Amniotic epithelial cell (primary cell): Measurements from ENCODE around the gene RAF1.

Experiments
- DNase-seq: peaks from one replicate; pipeline ENCODE4 v3.0.0-alpha.2; 2010; ENCODE audit warnings: low read depth

The RAF1 gene

GRCh38 chr3:12591456-12591855 is 72.5 kb downstream of the RAF1 start:
- no peak for DNase-seq

DNA sequence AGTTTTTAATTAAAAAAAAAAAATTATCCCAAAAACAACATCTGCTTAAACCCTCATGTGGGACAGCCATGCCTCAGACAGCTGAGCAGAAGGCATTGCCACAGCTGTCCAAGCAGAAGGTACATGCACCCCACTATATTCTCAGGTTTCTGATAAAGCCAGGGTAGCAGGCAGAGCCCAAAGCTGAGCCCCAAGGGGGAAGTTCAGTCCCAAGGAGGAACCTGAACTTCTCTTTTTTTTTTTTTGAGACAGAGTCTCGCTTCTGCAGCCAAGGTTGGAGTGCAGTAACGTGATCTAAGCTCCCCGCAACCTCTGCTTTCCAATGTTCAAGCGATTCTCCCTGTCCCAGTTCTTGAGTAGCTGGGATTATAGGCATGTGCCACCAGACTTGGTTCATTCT is 73.8 kb downstream of the RAF1 start:
- DNase-seq, result no peak

DNA sequence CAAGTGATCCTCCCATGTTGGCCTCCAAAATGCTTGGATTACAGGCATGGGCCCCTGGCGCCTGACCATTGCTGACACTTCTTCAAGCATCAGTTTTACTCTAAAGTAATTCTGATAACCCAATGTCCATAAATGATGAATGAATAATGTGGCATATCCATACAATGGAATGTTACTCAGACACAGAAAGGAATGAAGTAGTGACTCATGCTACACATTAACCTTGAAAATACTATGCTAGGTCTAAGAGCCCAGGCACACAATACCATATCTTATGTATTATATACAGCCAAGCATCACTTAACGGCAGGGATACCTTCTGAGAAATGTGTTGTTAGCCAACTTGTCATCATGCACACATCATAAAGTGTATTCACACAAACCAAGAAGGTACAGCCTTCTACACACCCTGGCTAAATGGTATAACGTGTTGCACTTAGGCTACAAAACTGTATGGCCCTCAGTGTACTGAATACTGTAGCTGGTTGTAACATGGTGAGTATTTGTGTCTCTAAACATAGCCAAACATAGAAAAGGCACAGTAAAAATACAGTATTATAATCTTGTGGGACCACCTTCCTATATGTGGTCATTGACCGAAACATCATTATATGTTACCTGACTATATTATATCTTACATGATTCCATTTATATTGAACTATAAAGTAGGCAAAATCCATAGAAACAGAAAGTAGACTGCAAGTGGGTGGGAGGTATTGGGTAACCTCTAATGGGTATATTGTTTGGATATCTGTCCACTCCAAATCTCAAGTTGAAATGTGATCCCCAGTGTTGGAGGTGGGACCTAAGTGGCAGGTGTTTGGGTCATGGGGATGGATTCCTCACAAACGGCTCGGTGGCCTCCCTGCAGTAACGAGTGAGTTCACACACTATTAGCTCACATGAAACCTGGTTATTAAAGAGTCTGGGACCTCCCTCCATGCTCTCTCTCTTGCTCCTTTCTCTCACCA is 75.6 kb downstream of the RAF1 start:
- DNase-seq, result peak; percentile 27

GRCh38 chr3:12586403-12586802 is 77.5 kb downstream of the RAF1 start:
- no peak for DNase-seq

DNA sequence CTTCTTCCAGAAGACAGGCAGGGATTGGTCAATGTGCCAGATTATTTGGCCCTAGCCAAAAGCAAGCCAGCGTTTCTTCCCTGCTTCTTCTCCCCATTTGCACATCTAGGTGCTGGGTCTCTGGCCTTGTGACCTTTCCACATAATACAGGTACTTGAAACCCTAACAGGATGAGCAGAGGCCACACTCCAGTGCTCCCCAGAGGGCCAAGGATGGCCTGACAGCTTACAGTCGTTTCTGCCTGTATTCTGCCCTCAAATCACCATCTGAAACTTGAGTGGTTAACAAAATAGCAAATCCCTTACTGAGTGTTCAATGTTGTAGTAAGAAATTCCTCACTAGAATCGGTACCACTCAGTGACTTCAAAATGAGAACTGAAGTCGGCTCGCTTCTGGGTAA is 77.9 kb downstream of the RAF1 start:
- no peak for DNase-seq

DNA sequence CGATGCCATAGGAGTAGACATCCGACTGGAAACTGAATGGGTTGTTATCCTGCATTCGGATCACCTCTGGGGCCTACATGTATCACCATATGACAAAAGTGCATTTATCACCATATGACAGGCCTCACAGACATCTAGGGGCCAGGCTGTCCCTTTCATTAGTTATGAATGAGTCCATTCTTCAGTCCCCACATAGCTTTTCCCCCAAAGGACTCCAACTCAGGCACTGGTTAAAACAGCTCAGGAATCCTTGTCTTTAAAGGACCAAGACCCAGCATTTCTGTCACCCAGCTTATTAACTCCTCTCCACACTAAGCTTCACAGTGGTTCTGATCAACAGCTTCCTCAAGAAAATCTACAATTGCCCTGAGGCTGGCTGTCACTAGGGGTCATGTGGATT is 78.7 kb downstream of the RAF1 start:
- no peak for DNase-seq

- no peak for DNase-seq
Observed at GRCh38 chr3:12584083-12584482, 79.8 kb downstream of the RAF1 start.

GRCh38 chr3:12583280-12583679 is 80.6 kb downstream of the RAF1 start:
- DNase-seq, result no peak

- DNase-seq, result no peak
Observed at GRCh38 chr3:12582730-12583129, 81.2 kb downstream of the RAF1 start.

DNA sequence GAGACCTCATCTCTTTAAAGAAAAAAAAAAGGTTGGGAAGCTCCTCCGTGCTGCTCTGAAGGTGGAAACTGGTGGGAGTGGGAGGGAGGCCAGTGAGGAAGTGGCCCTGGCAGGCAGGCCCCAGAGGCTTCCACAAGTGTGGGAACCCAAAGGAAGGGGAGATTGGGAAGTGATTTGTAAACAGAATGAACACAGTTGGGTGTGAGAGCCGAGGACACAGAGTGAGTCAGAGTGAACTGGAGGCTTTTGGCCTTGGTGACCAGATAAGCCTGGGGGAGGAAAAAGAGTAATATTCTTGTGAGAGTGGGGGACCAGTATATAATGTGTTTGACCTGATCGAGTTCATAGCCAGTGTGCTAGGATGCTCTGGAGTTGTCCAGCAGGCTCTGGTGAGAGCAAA is 84.0 kb downstream of the RAF1 start:
- peak; percentile 78 for DNase-seq

- DNase-seq, result no peak
Observed at GRCh38 chr3:12579456-12579855, 84.5 kb downstream of the RAF1 start.

DNA sequence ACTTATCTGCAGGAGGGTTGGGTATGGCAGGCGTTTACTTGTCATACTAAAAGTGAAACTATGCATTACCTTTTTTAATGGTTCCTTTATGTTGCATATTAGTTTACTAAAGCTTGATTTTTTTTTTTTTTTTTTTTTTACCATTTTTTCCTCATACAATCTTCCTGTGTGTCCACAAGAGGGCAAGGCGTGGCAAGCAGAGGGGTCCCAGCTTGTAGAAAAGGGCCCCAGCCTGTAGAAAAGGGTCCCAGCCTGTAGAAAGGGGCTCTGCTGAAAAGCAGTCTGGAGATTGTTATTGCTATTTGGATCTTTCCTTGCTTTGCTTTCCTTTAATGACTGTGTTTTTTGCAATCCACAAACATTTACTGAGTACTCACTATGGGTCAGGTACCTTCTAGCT is 85.2 kb downstream of the RAF1 start:
- no peak for DNase-seq

DNA sequence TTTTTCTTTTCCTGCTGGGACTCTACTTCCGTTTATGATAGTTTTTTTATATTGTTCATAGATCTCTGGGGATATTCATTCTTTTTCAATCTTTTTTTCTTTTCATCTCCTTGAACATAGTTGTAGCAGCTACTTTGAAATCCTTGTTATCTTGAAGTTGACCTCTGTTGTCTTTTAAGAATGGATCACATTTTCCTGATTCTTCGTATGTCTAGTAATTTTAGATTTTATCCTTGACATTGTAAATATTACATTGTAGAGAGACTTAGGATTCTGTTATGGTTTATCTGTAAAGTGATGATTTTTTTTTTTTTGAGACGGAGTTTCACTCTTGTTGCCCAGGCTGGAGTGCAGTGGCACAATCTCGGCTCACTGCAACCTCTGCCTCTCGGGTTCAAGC is 86.5 kb downstream of the RAF1 start:
- no peak for DNase-seq

DNA sequence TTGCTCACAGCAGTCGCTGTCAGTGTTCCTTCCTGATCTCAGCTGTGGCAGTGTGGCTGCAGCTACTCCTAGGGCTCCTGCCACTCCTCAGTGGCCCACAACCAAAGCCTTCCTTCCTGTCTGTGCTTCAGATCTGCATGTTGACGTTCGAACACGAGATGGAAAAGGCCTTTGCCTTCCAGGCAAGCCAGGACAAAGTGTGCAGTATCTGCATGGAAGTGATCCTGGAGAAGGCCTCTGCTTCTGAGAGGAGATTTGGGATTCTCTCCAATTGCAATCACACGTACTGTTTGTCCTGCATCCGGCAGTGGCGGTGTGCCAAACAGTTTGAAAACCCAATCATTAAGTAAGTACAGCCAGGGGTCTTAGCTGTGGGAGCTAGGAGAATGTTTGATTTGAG is 89.3 kb downstream of the RAF1 start:
- no peak for DNase-seq

GRCh38 chr3:12574131-12574530 is 89.8 kb downstream of the RAF1 start:
- DNase-seq, result peak; percentile 26

- DNase-seq, result no peak
Observed at GRCh38 chr3:12571986-12572385, 91.9 kb downstream of the RAF1 start.

DNA sequence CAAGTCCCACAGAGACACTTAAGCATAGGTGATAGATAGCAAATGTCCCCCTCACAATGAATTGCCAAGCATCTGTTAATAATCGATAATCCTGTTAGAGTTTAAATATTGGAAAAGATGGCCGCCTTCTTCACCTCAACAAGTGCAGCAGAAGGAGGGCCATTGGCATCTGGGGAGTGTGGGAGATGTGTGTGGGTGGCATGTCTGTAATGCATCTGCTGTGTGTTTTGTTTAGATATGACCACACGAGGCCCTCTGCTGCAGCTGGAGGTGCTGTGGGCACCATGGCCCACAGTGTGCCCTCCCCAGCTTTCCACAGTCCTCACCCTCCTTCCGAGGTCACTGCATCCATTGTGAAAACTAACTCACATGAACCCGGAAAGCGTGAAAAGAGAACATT is 94.1 kb downstream of the RAF1 start:
- no peak for DNase-seq

DNA sequence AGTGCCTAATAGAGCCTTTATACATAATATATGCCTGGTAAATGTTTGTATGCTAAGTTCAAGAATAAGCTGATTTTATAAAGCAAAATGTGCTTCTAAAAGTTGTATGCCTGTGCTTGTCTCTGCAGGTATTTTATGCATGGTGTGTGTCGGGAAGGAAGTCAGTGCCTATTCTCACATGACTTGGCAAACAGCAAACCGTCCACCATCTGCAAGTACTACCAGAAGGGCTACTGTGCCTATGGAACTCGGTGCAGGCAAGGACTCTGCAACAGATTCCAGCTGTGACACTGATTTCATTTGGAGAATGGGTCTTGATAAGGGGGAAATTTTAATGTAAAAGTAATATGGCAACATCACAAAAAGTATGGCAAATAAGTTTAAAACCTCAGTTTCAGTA is 95.2 kb downstream of the RAF1 start:
- no peak for DNase-seq

DNA sequence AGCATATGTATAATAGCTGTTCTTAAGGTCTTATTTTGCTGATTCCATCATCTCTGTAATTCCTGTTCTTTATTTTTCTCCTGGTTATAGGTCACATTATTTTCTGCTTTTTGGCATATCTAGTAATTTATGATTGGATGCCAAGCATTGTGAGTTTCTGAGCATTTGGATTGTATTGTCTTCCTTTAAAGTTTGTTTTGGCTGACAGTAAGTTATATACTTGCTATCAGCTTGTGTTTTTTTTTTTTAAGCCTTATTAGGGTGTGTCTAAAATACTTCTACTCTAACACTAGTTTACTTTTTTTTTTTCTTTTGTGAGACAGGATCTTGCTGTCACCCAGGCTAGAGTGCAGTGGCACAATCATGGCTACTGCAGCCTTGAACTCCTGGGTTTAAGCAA is 96.9 kb downstream of the RAF1 start:
- DNase-seq, result no peak

GRCh38 chr3:12562451-12562850 is 101.5 kb downstream of the RAF1 start:
- no peak for DNase-seq

GRCh38 chr3:12561397-12561796 is 102.5 kb downstream of the RAF1 start:
- DNase-seq, result no peak

DNA sequence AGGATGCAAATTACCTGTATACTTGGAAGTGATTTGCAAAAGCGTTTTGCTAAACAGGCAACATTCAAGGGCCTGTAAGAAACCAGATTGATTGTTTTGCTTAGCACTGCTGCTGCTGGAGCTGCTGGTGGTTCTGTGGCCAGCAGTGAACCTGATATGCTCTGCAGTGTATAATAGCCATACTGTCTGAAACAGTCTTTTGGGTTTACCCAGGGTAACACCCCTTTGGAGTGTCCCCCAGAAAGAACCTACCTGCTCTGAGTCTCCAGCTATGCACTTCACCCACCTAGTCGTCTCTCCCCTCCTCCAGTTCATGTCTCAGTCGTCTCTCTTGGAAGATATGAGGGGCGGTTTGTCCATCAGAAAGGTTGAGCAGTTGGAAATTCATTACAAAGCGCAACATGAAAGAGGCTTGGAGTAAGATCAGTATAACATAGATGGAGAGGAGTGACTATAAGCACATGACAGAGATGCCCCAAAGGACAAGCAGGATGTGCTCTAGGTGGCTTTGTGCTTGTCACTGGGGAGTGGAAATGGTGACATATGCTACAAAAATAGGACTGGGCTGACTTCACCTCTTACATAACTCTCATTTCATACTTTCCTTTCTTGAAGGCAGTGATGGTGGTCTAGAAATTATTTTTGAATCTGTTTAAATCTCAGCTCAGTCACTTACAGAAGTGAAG is 103.3 kb downstream of the RAF1 start:
- DNase-seq, result no peak

- DNase-seq, result no peak
Observed at GRCh38 chr3:12559520-12559919, 104.4 kb downstream of the RAF1 start.

GRCh38 chr3:12558706-12559105 is 105.2 kb downstream of the RAF1 start:
- DNase-seq, result no peak
